Measurements from ENCODE around the gene PTPA. TPM values are rescaled to one million over a fixed set of nuclear protein-coding genes. Genes with fewer than 3 reads are reported as not detected.

Gene PTPA
- total RNA-seq, 1 donor from 2014 or later = 144 TPM

- TF ChIP-seq CTCF (conservative IDR thresholded peaks at IDR 0.05) = no peak
- DNase-seq (ENCODE audit: low read depth, low spot score) = no peak
- H3K9me3 Mint-ChIP-seq = no peaks in the 10 kb centered on the region
- H3K4me1 Mint-ChIP-seq = peaks cover 59% of the 10 kb centered on the region
- H3K36me3 Mint-ChIP-seq (ENCODE audit: low read depth) = no peaks in the 10 kb centered on the region
- no peak overlapping the region for H3K4me3 Mint-ChIP-seq
- H3K27ac Mint-ChIP-seq (ENCODE audit: unreplicated experiment) = peak overlapping the region; percentile 12
- H3K27me3 Mint-ChIP-seq (ENCODE audit: low read depth) = peaks cover 4% of the 10 kb centered on the region
Measured at GRCh38 chr9:129138144-129138462, 26.9 kb downstream of the PTPA start.

- peaks cover under 1% of the 10 kb centered on the region for H3K36me3 Mint-ChIP-seq (ENCODE audit: low read depth)
- H3K4me1 Mint-ChIP-seq = peaks cover 61% of the 10 kb centered on the region
- no peaks in the 10 kb centered on the region for H3K9me3 Mint-ChIP-seq
- H3K27ac Mint-ChIP-seq (ENCODE audit: unreplicated experiment) = no peak overlapping the region
- H3K4me3 Mint-ChIP-seq = peak overlapping the region; percentile 73
- TF ChIP-seq CTCF (conservative IDR thresholded peaks at IDR 0.05) = no peak
- H3K27me3 Mint-ChIP-seq (ENCODE audit: low read depth) = peaks cover 4% of the 10 kb centered on the region
- DNase-seq (ENCODE audit: low read depth, low spot score) = no peak
Measured at GRCh38 chr9:129138476-129139232, 27.4 kb downstream of the PTPA start.

GRCh38 chr9:129139233-129139992 lies 28.2 kb downstream of the PTPA start:
- H3K27ac Mint-ChIP-seq (ENCODE audit: unreplicated experiment) = peak overlapping the region; percentile 99
- peak; percentile 87 for DNase-seq (ENCODE audit: low read depth, low spot score)
- H3K4me1 Mint-ChIP-seq = peaks cover 65% of the 10 kb centered on the region
- H3K27me3 Mint-ChIP-seq (ENCODE audit: low read depth) = peaks cover 4% of the 10 kb centered on the region
- no peaks in the 10 kb centered on the region for H3K9me3 Mint-ChIP-seq
- H3K36me3 Mint-ChIP-seq (ENCODE audit: low read depth) = peaks cover 5% of the 10 kb centered on the region
- peak overlapping the region; percentile 73 for H3K4me3 Mint-ChIP-seq
- TF ChIP-seq CTCF (conservative IDR thresholded peaks at IDR 0.05) = peak; percentile 97

- H3K36me3 Mint-ChIP-seq (ENCODE audit: low read depth) = peaks cover 5% of the 10 kb centered on the region
- H3K27me3 Mint-ChIP-seq (ENCODE audit: low read depth) = peaks cover 4% of the 10 kb centered on the region
- TF ChIP-seq CTCF (conservative IDR thresholded peaks at IDR 0.05) = no peak
- H3K4me1 Mint-ChIP-seq = peaks cover 65% of the 10 kb centered on the region
- H3K9me3 Mint-ChIP-seq = no peaks in the 10 kb centered on the region
- DNase-seq (ENCODE audit: low read depth, low spot score) = peak; percentile 57
- peak overlapping the region; percentile 73 for H3K4me3 Mint-ChIP-seq
- H3K27ac Mint-ChIP-seq (ENCODE audit: unreplicated experiment) = peak overlapping the region; percentile 99
Measured at GRCh38 chr9:129139993-129140396, 28.8 kb downstream of the PTPA start.

- DNase-seq (ENCODE audit: low read depth, low spot score) = peak; percentile 43
- Mint-ChIP-seq H3K4me3 (peak overlapping the region; percentile 73), H3K27ac (ENCODE audit: unreplicated experiment) (peak overlapping the region; percentile 99), H3K9me3 (no peaks in the 10 kb centered on the region), H3K27me3 (ENCODE audit: low read depth) (peaks cover 4% of the 10 kb centered on the region), H3K4me1 (peaks cover 70% of the 10 kb centered on the region), H3K36me3 (ENCODE audit: low read depth) (peaks cover 5% of the 10 kb centered on the region)
- no peak for TF ChIP-seq CTCF (conservative IDR thresholded peaks at IDR 0.05)
Measured at GRCh38 chr9:129140397-129141065, 29.3 kb downstream of the PTPA start.

Data from neural crest cell (in vitro differentiated cells).